ENCODE results near the gene SLC35E3.

SLC35E3 gene

DNA sequence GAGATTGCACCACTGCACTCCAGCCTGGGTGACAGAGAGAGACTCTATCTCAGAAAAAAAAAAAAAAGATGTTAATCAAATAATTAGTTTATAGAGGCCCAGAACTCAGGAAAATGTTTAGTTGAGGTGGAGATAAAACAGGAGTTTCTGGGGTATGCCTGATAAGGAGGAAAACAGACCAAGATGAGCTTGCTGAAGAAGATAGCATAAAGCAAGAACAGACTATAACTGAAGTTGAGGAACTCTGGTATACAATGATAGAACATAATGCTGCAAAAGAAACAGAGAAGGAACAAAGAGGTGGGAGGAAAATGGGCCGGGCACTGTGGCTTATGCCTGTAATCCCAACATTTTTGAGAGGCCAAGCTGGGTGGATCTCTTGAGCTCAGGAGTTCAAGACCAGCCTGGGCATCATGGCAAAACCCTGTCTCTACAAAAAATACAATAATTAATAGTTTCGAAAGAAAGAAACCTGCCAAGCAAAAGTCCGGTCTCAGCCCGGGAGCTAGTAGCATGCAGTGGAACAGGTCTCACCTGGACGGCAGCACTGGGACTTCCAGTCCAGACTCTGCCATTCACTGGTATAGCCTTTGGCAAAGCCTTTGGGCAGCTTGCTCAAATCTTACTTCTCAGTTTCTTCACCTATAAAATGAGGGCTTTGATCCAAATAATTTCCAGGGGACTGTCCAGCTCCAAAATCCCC lies 25.4 kb downstream of the SLC35E3 start:
- DNase-seq (ENCODE audit: low read depth) = no peak

DNA sequence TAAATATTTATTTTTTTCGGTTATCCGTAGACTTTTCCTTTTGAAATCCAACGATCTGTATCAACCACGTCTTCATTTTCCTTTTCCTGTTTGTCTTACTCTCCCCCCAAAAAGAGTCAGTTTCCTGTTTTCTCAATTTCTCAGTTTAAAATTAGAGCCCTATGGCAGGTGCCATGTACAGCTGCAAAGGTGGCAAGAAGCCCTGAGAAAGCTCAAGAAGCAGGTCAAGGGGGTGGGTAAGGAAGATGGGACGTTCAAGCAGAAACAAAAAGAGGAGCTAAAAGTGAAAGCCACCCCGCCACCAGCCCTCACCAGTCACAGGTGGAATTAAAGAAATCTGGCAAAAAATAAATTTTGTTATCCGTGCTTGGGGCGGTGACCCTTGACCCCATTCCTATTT lies 26.7 kb downstream of the SLC35E3 start:
- no peak for DNase-seq (ENCODE audit: low read depth)

DNA sequence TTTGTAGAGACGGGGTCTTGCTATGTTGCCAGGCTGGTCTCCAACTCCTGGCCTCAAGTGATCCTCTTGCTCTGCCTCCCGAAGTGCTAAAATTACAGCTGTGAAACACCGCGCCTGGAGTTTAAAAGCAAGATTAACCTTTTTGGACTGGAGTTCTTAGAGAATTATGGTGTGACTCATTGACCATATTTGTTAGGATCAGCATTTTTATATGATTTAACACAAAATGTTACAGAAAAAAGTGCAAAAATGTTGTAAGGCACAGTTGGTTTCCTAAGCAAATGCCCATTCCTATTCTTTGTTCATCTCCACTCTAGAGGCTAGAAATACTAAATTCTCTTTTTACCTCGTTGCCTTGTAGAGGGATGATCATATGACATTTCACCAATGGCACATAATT lies 27.6 kb downstream of the SLC35E3 start:
- DNase-seq (ENCODE audit: low read depth) = no peak

DNA sequence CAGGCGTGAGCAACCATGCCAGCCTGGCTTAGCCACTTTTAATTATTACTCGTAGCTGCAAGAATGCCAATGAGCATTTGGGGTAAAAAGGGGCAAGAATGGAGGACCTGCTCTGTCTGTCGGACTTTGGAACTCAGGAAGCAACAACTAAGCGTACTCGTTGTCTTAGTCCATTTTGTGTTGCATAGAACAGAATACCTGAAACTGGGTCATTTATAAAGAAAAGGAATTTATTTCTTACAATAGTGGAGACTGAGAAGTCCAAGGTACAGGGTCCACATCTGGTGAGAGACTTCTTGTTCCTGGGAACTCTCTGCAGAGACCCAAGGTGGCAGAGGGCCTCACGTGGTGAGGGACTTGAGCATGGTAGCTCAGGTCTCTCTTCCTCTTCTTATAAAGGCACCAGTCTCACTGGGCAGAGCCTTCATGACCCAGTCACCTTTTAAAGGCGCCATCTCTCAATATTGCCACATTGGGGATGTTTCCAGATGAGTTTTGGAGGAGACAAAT lies 29.2 kb downstream of the SLC35E3 start:
- no peak for DNase-seq (ENCODE audit: low read depth)

DNA sequence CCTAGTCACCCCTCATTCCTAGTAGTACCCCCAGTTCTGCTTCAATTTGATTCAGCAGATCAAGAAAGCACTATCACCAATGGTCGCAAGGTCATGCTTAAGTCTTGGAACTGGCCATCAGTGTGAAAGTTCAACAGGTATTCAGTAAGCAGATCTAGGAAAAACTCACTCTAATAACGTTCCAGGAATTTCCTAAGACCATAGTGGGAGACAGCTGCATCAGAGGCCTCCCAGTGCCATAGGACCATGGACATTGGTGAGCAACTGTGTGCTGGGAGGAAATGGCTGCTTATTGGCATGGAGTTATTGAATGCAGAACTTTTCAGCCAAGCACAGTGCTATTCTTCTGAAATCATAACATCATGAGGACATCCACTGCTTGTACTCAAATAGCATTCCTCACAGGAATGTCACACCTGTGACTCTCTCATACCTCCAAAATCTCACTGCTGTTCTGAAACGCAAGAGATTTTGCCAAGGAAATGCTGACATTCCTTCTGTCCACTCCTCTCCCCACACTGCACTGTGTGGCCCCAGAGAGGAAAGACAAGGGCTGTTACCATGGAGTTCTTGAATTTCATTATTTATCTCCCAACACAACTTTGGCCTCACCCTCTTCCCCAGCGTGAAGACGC lies 31.1 kb downstream of the SLC35E3 start:
- DNase-seq (ENCODE audit: low read depth) = no peak

DNA sequence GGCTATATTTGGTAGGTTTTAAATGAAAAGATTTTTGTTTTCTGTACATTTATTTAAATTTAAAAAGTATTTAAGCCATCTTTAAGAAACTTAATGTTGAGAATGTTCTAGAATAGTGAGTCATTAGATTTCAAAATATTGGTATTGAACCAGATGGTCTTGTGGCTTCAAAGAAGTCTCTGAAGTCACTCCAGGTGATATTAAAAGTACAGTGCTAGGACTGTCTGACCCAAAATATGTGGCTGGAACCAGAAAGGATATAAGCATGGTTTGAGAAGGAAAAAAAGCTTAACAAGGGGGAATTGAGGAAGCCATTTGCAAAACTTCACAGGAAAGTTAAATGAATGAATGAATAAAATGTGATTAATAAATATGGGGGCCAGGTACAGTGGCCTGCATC lies 33.3 kb downstream of the SLC35E3 start:
- DNase-seq (ENCODE audit: low read depth) = no peak

DNA sequence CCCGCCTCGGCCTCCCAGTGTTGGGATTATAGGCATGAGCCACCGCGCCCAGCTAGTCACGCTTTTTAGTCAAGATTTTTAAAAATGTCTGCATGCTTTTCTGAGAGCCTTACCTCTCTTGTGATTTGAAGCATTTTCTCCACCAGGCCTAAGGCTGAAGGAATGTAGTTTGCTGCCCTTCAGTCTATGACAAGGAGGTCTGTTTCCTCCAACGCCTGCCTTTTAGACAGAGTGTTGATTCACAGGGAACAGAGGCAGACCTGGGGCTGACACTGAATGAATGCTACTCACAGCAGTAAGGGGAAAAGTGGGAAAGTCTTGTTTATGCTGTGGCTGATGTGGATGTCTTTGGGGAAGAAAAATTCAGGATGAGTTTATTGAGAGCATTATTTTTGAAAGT lies 34.8 kb downstream of the SLC35E3 start:
- DNase-seq (ENCODE audit: low read depth) = no peak

DNA sequence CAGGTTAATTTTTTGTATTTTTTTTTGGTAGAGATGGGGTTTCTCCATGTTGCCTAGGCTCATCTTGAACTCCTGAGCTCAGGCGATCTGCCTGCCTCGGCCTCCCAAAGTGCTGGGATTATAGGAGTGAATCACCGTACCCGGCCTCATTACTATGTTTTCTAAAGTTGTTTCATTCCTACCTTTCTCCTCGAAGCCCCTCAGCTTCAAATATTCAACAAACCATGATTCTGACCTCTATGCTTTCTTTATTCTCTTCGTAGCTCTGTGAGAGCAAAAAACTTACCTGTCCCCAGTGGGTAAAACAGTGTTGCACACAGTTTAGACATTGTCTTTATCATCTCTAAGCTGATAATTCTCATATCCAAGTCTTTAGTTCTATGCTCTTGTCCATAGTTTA lies 35.8 kb downstream of the SLC35E3 start:
- no peak for DNase-seq (ENCODE audit: low read depth)

DNA sequence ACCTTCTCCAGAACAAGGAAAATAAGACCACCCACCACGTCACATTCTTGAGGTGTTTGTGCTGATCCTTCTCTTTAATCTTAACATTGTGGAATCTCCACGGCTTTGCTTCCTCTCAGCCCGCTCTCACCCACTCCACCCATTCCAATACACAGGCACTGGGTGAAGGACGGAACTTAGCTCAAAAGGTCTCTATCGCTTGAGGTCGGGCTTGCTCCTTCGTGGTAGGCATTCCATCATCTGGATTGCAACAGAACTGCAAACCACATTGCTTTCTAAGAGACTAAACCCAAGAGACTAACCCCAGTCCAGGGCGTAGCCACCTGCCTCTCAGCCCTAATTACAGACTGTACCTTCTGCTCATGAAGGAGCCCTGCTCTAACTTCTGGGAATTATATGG lies 38.0 kb downstream of the SLC35E3 start:
- no peak for DNase-seq (ENCODE audit: low read depth)

DNA sequence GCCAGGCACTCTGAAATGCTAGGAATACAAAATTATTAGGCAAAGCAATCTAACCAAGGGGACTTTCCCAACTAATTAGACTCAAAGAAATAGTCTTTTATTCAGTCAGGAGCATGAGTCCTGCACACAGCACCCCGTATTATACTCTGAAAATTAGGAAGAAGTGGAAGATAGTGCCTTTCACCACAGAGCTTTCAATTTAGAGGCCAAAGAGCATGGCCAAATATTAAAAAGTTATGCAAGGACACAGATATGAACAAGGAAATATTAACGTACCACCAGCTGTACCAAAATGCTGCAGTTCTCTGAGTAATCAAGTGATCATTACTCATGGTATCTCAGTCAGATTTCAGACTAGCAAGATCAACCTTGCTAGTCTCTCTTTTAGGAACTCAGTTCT lies 39.4 kb downstream of the SLC35E3 start:
- DNase-seq (ENCODE audit: low read depth) = no peak

DNA sequence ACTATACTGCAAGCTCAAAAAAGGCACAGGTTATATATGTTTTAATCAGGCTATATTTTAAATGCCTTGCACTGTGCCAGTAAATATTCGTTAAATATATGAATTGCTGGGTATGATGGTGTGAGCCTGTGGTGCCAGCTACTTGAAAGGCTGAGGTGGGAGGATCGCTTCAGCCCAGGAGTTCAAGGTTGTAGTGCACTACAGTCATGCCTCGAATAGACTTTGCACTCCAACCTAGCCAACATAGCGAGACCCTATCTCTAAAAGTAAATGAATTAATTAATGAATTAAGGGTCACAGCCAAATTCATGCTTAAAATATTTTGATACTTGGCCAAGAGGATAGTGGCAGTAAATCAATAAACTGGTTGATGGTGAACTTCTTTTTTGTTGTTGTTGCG lies 39.8 kb downstream of the SLC35E3 start:
- DNase-seq (ENCODE audit: low read depth) = no peak

DNA sequence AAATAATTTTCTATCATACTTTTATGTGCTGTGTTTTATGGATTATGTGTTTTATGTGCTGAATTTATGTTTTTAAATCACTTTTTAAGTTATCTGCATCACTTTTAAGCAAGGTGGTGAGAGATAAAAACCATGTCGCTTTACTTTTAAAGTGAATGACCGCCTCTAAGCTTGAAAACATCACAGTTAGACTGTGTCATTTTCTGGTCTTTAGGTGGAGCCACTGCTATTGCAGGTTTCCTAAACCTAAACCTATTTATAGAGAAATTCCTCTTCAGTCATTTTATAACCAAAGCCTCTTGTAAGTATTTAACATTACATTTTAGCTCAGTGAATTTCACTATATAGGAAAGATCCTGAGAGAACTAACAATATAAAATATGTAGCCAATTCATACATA lies 41.0 kb downstream of the SLC35E3 start:
- no peak for DNase-seq (ENCODE audit: low read depth)

DNA sequence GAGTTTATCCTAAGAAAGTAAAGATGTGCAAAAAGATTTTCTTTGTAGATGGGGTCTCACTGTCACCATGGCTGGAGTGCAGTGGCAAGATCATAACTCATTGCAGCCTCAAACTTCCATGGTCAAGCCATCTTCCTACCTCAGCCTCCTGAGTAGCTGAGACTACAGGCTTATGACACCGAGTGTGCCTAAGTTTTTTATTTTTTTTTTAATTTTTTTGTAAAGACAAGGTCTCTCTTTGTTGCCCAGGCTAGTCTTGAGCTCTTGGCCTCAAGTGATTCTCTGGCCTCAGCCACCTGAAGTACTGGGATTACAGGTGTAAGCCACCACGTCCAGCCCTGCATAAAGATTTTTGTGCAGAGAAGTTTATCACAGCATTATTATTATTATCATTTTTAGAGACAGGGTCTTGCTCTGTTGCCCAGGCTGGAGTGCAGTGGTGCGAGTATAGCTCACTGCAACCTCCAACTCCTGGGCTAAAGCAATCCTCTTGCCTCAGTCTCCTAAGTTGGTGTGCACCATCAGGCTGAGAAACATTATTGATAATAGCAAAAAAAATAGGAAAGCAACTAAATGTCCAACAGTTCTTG lies 42.7 kb downstream of the SLC35E3 start:
- no peak for DNase-seq (ENCODE audit: low read depth)

DNA sequence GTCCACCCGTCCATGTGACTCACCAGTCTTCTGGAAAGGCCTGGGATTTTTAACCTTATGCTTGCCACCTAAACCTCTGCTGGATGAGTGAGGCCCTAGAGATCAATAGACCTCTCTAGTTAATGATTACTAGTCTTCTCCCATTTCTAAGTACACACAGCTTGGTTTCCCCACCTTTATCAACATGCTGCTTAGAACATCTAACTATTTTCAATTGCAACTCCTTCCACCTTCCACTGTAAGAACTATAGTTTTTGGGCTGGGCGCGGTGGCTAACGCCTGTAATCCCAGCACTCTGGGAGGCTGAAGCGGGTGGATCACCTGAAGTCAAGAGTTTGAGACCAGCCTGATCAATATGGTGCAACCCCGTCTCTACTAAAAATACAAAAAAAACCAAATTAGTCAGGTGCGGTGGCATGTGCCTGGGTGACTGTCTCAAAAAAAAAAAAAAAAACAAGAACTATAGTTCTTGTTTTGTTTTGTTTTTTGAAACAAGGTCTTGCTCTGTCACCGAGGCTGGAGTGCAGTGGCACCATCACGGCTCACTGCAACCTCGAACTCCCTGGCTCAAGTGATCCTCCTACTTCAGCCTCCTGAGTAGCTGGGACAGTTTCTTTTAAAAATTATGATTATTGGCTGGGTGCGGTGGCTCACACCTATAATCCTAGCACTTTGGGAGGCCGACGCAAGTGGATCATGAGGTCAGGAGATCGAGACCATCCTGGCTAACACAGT lies 43.3 kb downstream of the SLC35E3 start:
- DNase-seq (ENCODE audit: low read depth) = no peak

DNA sequence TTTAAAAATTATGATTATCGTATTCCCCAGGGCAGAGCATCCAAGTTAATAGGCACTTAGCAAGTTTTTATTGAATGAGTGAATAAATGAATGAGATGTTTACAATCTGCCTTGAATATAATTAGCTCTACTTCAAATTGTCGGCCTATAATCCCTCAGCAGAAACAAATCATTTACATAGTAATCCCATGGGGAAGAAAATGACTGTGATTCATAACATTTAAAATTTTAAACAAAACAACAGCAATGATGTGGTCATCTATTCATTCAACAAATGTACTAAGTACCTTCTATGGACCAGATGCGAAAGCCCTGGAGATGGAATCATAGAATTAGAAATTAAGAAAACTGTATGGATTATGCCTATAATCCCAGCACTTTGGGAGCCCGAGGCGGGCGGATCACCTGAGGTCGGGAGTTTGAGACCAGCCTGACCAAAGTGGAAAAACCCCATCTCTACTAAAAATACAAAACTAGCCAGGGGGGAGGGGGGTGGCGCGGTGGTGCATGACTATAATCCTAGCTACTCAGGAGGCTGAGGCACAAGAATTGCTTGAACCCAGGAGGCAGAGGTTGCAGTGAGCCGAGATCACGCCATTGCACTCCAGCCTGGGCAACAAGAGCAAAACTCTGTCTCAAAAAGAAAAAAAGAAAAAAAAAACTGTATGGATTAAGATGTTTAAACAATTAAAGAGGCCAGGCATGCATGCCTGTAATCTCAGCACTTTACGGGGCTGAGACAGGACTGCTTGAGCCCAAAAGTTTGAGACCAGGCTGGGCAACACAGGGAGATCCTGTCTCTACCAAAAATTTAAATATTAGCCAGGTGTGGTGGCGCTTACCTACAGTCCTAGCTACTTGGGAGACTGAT lies 44.3 kb downstream of the SLC35E3 start:
- DNase-seq (ENCODE audit: low read depth) = no peak

DNA sequence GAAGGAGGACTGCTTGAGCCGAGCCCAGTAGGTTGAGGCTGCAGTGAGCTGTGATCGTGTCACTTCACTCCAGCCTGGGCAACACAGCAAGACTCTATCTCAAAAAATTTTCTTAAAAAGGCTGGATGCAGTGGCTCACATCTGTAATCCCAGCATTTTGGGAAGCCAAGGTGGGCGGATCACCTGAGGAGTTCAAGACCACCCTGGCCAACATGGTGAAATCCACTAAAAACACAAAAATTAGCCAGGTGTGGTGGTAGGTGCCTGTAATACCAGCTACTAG lies 44.9 kb downstream of the SLC35E3 start:
- DNase-seq (ENCODE audit: low read depth) = no peak

DNA sequence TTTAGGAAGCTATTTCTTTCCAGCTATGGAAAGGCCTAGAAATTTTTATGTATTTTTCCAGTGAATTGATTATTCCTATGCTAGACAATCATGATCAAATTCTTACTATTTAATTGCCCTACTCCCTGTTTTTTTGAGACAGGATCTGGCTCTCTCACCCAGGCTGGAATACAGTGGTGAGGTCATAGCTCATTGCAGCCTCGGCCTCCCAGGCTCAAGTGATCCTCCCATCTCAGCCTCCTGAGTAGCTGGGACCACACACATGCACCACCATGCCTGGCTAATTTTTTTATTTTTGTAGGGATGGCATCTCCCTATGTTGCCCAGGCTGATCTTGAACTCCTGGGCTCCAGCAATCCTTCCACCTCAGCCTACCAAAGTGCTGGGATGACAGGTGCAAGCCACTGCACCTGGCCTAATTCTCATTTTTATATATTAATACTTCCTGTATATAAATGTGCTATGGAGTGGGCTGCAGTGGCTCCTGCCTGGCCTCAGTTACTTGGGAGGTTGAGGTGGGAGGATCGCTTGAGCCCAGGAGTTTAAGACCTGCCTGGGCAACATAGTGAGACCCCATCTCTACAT lies 46.0 kb downstream of the SLC35E3 start:
- no peak for DNase-seq (ENCODE audit: low read depth)

DNA sequence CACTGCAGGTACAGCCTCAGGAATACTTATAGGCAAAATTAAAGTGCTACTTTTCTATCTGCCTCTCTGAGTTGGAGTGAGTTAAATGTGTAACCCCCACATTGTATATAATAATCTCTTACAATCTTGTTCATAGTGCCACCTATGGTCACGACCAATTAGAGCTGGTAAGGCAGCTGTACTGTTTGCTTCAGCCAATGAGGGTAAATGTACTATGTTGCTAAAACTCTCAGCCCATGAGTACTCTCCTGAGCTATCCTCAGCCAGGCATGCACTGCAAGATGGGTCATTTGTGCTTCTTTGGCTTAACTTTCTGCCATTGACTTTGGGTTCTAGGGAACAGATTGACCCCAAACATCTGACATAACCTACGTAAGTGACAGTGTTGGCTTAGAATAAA lies 47.0 kb downstream of the SLC35E3 start:
- DNase-seq (ENCODE audit: low read depth) = no peak

DNA sequence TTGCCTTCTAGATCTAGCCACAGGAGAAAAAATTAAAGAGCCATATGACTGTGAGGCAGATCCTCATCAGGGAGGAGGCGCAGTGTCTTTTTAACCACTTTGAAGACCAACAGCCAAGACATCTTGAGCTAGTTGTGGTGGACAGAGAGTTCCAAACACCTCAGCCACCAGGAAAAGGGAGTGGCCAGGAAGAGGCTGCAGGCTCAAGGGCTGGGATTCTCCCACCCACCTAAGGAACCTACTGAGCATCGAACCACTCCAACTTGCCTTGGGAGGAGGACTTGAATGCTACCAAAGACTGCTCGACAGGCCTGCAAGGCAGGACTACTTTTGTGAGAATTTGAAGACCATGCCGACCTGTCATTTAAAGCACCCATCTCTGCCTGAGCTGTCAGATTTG lies 47.5 kb downstream of the SLC35E3 start:
- DNase-seq (ENCODE audit: low read depth) = no peak

DNA sequence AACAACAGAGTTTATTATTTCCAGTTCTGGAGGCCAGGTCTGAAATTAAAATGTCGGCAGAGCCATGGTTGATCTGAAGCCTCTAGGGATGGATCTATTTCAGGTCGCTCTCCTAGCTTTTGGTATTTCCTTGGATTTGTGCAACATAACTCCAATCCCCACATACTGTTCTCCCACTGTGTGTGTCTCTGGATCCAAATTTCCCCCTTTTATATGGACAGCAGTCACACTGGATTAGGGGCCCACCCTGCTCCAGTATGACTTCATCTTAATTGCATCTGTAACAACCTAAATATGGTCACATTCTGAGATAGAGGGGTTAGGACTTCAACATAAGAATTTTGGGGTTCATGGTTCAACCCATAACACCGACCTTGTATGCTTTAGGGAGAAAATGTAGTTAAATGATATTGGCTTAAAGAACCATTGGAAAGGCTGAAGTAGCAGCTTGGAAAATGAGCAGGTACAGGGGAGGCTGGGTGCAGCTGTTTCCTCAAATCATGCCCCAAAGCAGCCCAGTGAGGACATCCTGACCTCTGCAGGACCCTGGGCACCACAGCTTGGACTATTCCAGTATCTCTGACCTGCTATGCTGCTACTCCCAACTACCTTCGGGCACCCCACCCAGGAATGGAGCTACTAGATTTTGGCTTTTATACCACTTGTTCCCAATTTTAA lies 48.1 kb downstream of the SLC35E3 start:
- DNase-seq (ENCODE audit: low read depth) = no peak

DNA sequence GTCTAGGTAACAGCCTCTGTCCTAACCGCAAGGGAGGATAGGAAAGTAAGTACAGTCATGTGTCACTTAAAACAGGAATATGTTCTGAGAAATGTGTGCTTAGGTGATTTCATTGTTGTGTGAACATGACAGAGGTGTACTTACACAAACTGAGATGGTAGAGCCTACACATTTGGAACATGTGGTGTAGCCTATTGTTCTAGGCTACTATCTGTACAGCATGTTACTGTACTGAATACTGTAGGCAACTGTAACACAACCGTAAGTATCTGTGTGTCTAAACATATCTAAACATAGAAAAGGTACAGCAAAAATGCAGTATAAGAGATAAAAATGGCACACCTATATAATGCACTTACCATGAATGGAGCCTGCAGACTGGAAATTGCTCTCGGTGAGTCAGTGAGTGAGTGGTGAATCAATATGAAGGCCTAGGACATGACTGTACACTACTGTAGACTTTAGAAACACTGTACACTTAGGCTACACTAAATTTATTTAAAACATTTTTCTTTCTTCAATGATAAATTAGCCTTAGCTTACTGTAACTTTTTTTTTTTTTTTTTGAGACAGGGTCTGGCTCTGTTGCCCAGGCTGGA lies 48.8 kb downstream of the SLC35E3 start:
- DNase-seq (ENCODE audit: low read depth) = no peak

Measured in stimulated activated CD8-positive, alpha-beta memory T cell treated with anti-CD3 and anti-CD28 coated beads, Interleukin-12 subunit alpha, Interleukin-12 subunit beta, amount 100 ng/mL, for 1 hour (primary cell).